ENCODE data around the gene RPRML. TPM values are rescaled to one million over a fixed set of nuclear protein-coding genes. Genes with fewer than 3 reads are reported as not detected.

Gene RPRML
- total RNA-seq, 1 donor from 2014 or later, result not detected

DNA sequence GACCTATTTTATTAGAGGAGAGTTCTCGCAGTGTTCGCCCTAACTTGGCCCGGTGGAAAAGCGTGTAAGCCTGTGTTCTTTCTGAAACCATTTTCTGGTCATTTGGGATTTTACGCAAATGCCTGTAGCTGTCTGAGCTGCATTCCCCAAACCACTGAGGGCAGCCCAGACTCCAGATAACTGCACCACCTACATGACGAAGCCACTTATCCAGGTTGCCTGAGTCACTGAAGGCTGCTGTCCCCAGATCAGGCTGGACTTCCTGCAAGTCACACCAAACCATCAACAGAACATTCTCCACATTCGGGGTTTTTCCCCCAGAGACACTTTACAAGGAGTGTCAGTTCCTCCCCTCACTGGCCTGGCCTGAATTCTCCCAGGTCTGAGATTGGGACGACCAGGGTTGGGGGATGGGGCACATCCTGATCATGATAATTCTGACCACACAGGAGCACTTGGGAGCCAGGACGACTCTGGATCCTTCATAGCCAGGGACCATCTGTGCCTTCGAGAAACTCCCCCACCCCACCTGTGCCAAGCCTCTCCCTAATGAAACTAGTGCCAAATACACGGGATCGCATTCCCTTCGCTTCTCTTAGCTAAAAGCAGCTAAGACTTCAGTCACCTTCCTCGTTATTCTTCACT, 2.3 kb downstream of the RPRML start:
- Mint-ChIP-seq H3K27me3 (peaks cover 20% of the 10 kb centered on the region), H3K4me3 (no peak overlapping the region), H3K4me1 (peaks cover 18% of the 10 kb centered on the region), H3K9me3 (no peaks in the 10 kb centered on the region), H3K27ac (no peak overlapping the region), H3K36me3 (ENCODE audit: low read depth) (no peaks in the 10 kb centered on the region)
- DNase-seq (no peak), ATAC-seq (ENCODE audit: low read depth) (no peak)
- ChIA-PET POLR2A (interaction anchor here (0.6 kb wide), 1 partner anchor 9 kb away, joined by 6 read pairs; no protein-coding TSS in a partner anchor), CTCF (no interaction called here)
- TF ChIP-seq, protein P1, sequence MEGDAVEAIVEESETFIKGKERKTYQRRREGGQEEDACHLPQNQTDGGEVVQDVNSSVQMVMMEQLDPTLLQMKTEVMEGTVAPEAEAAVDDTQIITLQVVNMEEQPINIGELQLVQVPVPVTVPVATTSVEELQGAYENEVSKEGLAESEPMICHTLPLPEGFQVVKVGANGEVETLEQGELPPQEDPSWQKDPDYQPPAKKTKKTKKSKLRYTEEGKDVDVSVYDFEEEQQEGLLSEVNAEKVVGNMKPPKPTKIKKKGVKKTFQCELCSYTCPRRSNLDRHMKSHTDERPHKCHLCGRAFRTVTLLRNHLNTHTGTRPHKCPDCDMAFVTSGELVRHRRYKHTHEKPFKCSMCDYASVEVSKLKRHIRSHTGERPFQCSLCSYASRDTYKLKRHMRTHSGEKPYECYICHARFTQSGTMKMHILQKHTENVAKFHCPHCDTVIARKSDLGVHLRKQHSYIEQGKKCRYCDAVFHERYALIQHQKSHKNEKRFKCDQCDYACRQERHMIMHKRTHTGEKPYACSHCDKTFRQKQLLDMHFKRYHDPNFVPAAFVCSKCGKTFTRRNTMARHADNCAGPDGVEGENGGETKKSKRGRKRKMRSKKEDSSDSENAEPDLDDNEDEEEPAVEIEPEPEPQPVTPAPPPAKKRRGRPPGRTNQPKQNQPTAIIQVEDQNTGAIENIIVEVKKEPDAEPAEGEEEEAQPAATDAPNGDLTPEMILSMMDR (IDR thresholded peaks at IDR 0.05), result no peak
- intact Hi-C loops (cut with micrococcal nuclease), result no loop called here

DNA sequence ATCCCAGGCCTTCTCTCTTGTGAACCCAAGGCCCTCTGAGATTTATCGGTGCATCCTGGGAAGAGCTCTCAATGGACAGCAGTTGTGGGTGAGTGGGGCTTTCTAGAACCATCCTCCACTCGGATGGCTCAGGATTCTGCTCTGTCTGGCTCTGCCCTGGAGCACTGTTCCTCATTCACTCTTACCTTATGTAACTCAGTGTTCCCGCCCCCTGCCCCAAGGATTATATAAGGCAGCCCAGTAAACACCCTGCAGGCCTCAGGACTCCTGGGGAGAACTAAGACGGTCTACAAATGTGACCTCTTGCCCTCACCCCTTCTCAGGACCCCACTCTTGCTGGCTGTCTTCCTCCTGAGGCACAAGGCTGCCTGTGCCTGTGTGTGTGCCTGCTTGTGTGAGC, 3.8 kb downstream of the RPRML start:
- ChIA-PET CTCF (no interaction called here), POLR2A (interaction anchor here (0.7 kb wide), 1 partner anchor 196 kb away, joined by 11 read pairs; no protein-coding TSS in a partner anchor)
- peaks cover 16% of the 10 kb centered on the region for H3K27me3 Mint-ChIP-seq
- no peak overlapping the region for H3K4me3 Mint-ChIP-seq
- ATAC-seq (ENCODE audit: low read depth), result no peak
- no peaks in the 10 kb centered on the region for H3K9me3 Mint-ChIP-seq
- no peak for DNase-seq
- TF ChIP-seq, protein P1 (IDR thresholded peaks at IDR 0.05), result no peak
- H3K36me3 Mint-ChIP-seq (ENCODE audit: low read depth), result no peaks in the 10 kb centered on the region
- H3K27ac Mint-ChIP-seq, result no peak overlapping the region
- H3K4me1 Mint-ChIP-seq, result peaks cover 13% of the 10 kb centered on the region
- intact Hi-C loops (cut with micrococcal nuclease), result no loop called here

DNA sequence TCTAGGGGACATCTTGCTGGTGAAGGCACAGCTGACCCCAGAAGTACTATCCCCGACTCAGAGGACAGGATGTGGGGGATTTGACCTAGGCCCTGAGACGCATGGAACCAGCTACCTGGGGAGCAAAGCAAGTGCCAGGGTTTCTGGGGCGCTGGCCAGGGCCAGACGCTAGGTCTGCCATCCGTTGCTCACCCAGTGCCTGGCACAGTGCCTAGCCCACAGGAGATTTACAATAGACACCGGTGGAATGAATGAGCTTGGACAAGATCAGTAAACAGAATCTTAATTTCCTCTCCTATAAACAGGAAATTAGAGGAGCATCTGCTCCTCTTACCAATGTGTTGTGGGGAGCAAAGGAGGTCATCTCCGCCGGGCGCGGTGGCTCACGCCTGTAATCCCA, 5.0 kb downstream of the RPRML start:
- no peak for DNase-seq
- intact Hi-C loops (cut with micrococcal nuclease), result no loop called here

DNA sequence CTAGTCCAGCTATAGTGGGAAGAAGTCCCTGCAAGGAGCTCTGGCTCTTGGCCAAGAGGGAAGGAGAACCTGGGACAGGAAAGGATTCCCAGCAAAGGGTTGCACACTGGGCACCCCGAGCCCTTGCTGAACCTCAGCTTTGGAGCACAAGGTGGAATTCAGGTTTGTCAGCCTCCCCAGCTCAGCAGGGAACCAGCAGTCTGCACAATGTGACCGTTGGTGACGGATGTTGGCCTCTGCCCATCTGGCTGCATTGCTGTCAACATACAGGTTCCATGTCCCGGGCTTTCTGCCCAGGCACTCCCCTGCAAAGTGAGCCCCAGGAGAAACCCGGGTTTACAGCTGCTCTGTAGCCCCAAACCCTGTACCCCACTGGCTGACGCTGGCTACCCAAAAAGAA, 6.7 kb downstream of the RPRML start:
- DNase-seq (no peak), ATAC-seq (ENCODE audit: low read depth) (no peak)
- CTCF ChIA-PET, result no interaction called here
- Mint-ChIP-seq H3K4me1 (no peaks in the 10 kb centered on the region), H3K27ac (no peak overlapping the region), H3K9me3 (no peaks in the 10 kb centered on the region), H3K4me3 (no peak overlapping the region), H3K36me3 (ENCODE audit: low read depth) (peaks cover 11% of the 10 kb centered on the region), H3K27me3 (peaks cover 2% of the 10 kb centered on the region)
- POLR2A ChIA-PET, result no interaction called here
- intact Hi-C loops (cut with micrococcal nuclease), result no loop called here
- TF ChIP-seq, protein P1 (IDR thresholded peaks at IDR 0.05), result no peak

More for the DNA sequence above, 5.0 kb downstream of the RPRML start:
- CTCF ChIA-PET, result no interaction called here
- no peaks in the 10 kb centered on the region for H3K9me3 Mint-ChIP-seq
- no peak for ATAC-seq (ENCODE audit: low read depth)
- H3K27me3 Mint-ChIP-seq, result peaks cover 11% of the 10 kb centered on the region
- no peak overlapping the region for H3K27ac Mint-ChIP-seq
- TF ChIP-seq, protein P1 (IDR thresholded peaks at IDR 0.05), result no peak
- peaks cover 7% of the 10 kb centered on the region for H3K4me1 Mint-ChIP-seq
- POLR2A ChIA-PET, result no interaction called here
- H3K36me3 Mint-ChIP-seq (ENCODE audit: low read depth), result no peaks in the 10 kb centered on the region
- no peak overlapping the region for H3K4me3 Mint-ChIP-seq

DNA sequence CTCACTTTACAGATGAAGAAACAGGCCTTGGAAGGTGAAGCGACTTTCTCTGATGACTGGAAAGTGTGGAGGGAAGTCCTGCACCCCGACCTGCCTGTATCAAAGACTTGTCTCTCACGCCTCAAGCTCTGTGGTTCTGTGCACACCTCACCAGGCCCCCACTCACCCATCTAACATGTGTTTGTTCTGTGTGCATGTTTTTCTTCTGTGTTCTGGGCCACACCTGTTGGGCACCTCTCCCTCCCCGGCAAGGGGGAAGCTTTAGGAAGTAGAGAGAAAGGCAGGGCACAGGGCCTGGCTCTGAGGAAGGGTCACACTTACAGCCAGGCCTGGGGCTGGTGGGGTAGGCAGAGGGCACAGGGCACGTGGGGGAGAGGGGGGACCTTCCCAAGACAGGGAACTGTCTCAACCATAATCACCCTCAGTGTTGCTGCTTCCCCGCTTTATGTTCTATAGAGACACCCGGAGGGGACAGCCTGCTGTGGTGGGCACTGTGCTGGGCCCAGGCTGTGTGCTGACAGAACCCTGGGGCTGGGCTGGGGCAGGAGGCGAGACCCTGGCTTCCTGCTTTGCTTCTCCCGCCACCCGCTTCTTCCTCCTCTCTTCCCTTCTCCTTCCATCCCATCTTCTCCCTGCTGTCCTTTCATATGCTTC, 7.3 kb downstream of the RPRML start:
- ChIA-PET POLR2A (no interaction called here), CTCF (no interaction called here)
- intact Hi-C loops (cut with micrococcal nuclease), result no loop called here
- DNase-seq (no peak), ATAC-seq (ENCODE audit: low read depth) (no peak)
- H3K9me3 Mint-ChIP-seq, result no peaks in the 10 kb centered on the region
- H3K27ac Mint-ChIP-seq, result no peak overlapping the region
- H3K36me3 Mint-ChIP-seq (ENCODE audit: low read depth), result peaks cover 12% of the 10 kb centered on the region
- TF ChIP-seq, protein P1 (IDR thresholded peaks at IDR 0.05), result no peak
- no peaks in the 10 kb centered on the region for H3K4me1 Mint-ChIP-seq
- no peak overlapping the region for H3K4me3 Mint-ChIP-seq
- H3K27me3 Mint-ChIP-seq, result peaks cover 2% of the 10 kb centered on the region
